Measurements from ENCODE around the gene GSAP. TPM values are rescaled to one million over a fixed set of nuclear protein-coding genes. Genes with fewer than 3 reads are reported as not detected.

Gene GSAP
- total RNA-seq, 1 experiment from 2014 or later: 6.5 TPM

- Histone ChIP-seq H3K9me2 (replicated peaks; ENCODE audit: low read length) (no peaks in the 10 kb centered on the region), H4K20me1 (ENCODE audit: low read length) (no peaks in the 10 kb centered on the region), H3K4me2 (ENCODE audit: low read length) (no peak overlapping the region), H3K36me3 (ENCODE audit: low read depth, low read length) (0 out of 2 replicates have a peak, but pooled peaks cover 3% of the 10 kb centered on the region), H3K9me3 (ENCODE audit: low read length) (no peaks in the 10 kb centered on the region), H3K27me3 (ENCODE audit: low read length) (no peaks in the 10 kb centered on the region), H3F3A (ENCODE audit: low read length, unreplicated experiment) (no peaks in the 10 kb centered on the region), H3K4me3 (ENCODE audit: low read length) (no peak overlapping the region), H2AFZ (ENCODE audit: low read length) (no peak overlapping the region), H3K79me2 (ENCODE audit: low read length) (no peaks in the 10 kb centered on the region), H3K4me1 (ENCODE audit: insufficient read depth, low read length) (peaks cover 17% of the 10 kb centered on the region), H3K9ac (ENCODE audit: low read length) (no peak overlapping the region), H3K27ac (ENCODE audit: low read length) (no peak overlapping the region)
- TF ChIP-seq CTCF (conservative IDR thresholded peaks at IDR 0.05; ENCODE audit: low read depth, low read length) (no peak), EZH2 (IDR thresholded peaks at IDR 0.05; ENCODE audit: low read length, unreplicated experiment) (no peak), EZH2phosphoT487 (IDR thresholded peaks at IDR 0.05; ENCODE audit: borderline replicate concordance, low read length) (no peak)
- DNase-seq (no peak), ATAC-seq (no peak)
- ChIA-PET CTCF (no interaction called here), POLR2A (ENCODE audit: unreplicated experiment) (no interaction called here)
- BruUV-seq (replicated peaks): no TSS peak
- intact Hi-C loops (cut with micrococcal nuclease): no loop called here
Measured at GRCh38 chr7:77315182-77315591, 101.0 kb downstream of the GSAP start.

DNA sequence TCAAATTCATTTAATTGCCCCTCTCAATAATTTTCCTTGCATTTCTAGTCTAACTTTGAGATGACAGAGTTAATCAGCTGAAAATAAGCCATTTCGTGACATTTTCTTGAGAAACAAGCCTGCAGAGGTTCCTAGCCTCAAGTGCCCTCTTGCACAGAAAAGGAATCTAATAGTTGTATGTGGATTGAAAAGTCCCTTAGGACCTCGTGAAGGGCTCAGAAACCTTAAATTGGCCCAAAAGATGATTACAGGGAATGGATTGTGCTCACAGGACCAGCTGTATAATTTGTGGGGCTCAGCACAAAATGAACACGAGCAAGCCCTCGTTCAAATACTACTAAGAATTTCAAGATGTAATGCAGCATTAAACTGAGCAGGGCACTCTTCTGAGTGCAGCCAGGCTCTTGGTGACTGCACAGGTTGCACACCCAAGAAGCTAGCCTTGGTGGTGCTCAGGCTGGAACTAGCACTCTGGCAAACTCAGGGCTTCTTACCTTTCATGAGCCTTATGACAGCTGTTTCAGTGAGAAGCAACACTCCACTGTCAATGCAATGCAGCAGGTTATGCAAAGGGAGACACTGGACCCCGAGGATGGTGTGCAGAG, 102.2 kb downstream of the GSAP start:
- H2AFZ ChIP-seq (ENCODE audit: low read length): no peak overlapping the region
- ChIA-PET POLR2A (ENCODE audit: unreplicated experiment) (no interaction called here), CTCF (no interaction called here)
- H3K9me2 ChIP-seq (replicated peaks; ENCODE audit: low read length): no peaks in the 10 kb centered on the region
- H3K36me3 ChIP-seq (ENCODE audit: low read depth, low read length): 0 out of 2 replicates have a peak, but pooled peaks cover 3% of the 10 kb centered on the region
- intact Hi-C loops (cut with micrococcal nuclease): no loop called here
- no peak overlapping the region for H3K27ac ChIP-seq (ENCODE audit: low read length)
- H3F3A ChIP-seq (ENCODE audit: low read length, unreplicated experiment): no peaks in the 10 kb centered on the region
- no peak for DNase-seq
- H3K9me3 ChIP-seq (ENCODE audit: low read length): no peaks in the 10 kb centered on the region
- no peak overlapping the region for H3K4me2 ChIP-seq (ENCODE audit: low read length)
- H3K4me3 ChIP-seq (ENCODE audit: low read length): no peak overlapping the region
- no peaks in the 10 kb centered on the region for H4K20me1 ChIP-seq (ENCODE audit: low read length)
- H3K79me2 ChIP-seq (ENCODE audit: low read length): no peaks in the 10 kb centered on the region
- ATAC-seq: no peak
- no peak for TF ChIP-seq EZH2 (IDR thresholded peaks at IDR 0.05; ENCODE audit: low read length, unreplicated experiment)
- no peak overlapping the region for H3K9ac ChIP-seq (ENCODE audit: low read length)
- no TSS peak for BruUV-seq (replicated peaks)
- H3K4me1 ChIP-seq (ENCODE audit: insufficient read depth, low read length): peaks cover 29% of the 10 kb centered on the region
- H3K27me3 ChIP-seq (ENCODE audit: low read length): no peaks in the 10 kb centered on the region

- POLR2A ChIA-PET (ENCODE audit: unreplicated experiment): no interaction called here
Measured at GRCh38 chr7:77313085-77313484, 103.1 kb downstream of the GSAP start.

More at GRCh38 chr7:77313085-77313484, 103.1 kb downstream of the GSAP start:
- no peaks in the 10 kb centered on the region for H3K27me3 ChIP-seq (ENCODE audit: low read length)
- ATAC-seq (no peak), DNase-seq (no peak)
- no peaks in the 10 kb centered on the region for H3F3A ChIP-seq (ENCODE audit: low read length, unreplicated experiment)
- no peaks in the 10 kb centered on the region for H3K9me2 ChIP-seq (replicated peaks; ENCODE audit: low read length)
- intact Hi-C loops (cut with micrococcal nuclease): no loop called here
- H3K4me2 ChIP-seq (ENCODE audit: low read length): no peak overlapping the region
- no peak overlapping the region for H3K4me3 ChIP-seq (ENCODE audit: low read length)
- H3K4me1 ChIP-seq (ENCODE audit: insufficient read depth, low read length): peaks cover 33% of the 10 kb centered on the region
- H3K9ac ChIP-seq (ENCODE audit: low read length): no peak overlapping the region
- 0 out of 2 replicates have a peak, but pooled peaks cover 3% of the 10 kb centered on the region for H3K36me3 ChIP-seq (ENCODE audit: low read depth, low read length)
- H2AFZ ChIP-seq (ENCODE audit: low read length): no peak overlapping the region
- H3K9me3 ChIP-seq (ENCODE audit: low read length): no peaks in the 10 kb centered on the region
- no peak overlapping the region for H3K27ac ChIP-seq (ENCODE audit: low read length)
- no peak for TF ChIP-seq EZH2 (IDR thresholded peaks at IDR 0.05; ENCODE audit: low read length, unreplicated experiment)
- TF ChIP-seq EZH2phosphoT487 (IDR thresholded peaks at IDR 0.05; ENCODE audit: borderline replicate concordance, low read length): no peak
- no peak for TF ChIP-seq CTCF (conservative IDR thresholded peaks at IDR 0.05; ENCODE audit: low read depth, low read length)
- CTCF ChIA-PET: no interaction called here
- no peaks in the 10 kb centered on the region for H4K20me1 ChIP-seq (ENCODE audit: low read length)
- BruUV-seq (replicated peaks): no TSS peak
- no peaks in the 10 kb centered on the region for H3K79me2 ChIP-seq (ENCODE audit: low read length)
